GM21360 (cell line): ENCODE measurements around the gene ABCC11.

Source experiments
- ATAC-seq: cut with Tn5 transposase; IDR thresholded peaks from one replicate; pipeline ENCODE4 v1.9.1; 2021; ENCODE audit warnings: mild to moderate bottlenecking, moderate library complexity; ENCODE audit not compliant: unreplicated experiment

ABCC11 gene

GRCh38 chr16:48133455-48134211 lies 113.7 kb downstream of the ABCC11 start:
- no peak for ATAC-seq

GRCh38 chr16:48132696-48133095 lies 114.6 kb downstream of the ABCC11 start:
- ATAC-seq, result no peak

GRCh38 chr16:48131201-48131935 lies 116.0 kb downstream of the ABCC11 start:
- no peak for ATAC-seq

- ATAC-seq, result no peak
Measured at GRCh38 chr16:48129926-48130325, 117.4 kb downstream of the ABCC11 start.

GRCh38 chr16:48128769-48129168 lies 118.6 kb downstream of the ABCC11 start:
- ATAC-seq, result no peak

GRCh38 chr16:48126801-48127644 lies 120.3 kb downstream of the ABCC11 start:
- ATAC-seq, result no peak

GRCh38 chr16:48125888-48126287 lies 121.5 kb downstream of the ABCC11 start:
- ATAC-seq, result no peak

GRCh38 chr16:48124266-48124665 lies 123.1 kb downstream of the ABCC11 start:
- no peak for ATAC-seq

- no peak for ATAC-seq
Measured at GRCh38 chr16:48123104-48123788, 124.1 kb downstream of the ABCC11 start.

GRCh38 chr16:48121276-48121675 lies 126.1 kb downstream of the ABCC11 start:
- no peak for ATAC-seq

- no peak for ATAC-seq
Measured at GRCh38 chr16:48118841-48119240, 128.5 kb downstream of the ABCC11 start.

- peak; percentile 51 for ATAC-seq
Measured at GRCh38 chr16:48117217-48118105, 129.9 kb downstream of the ABCC11 start.
